Epithelial cell of prostate (primary cell): Measurements from ENCODE around the gene PTPN3.
A peak's percentile ranks its signal among the peaks of the same experiment; 100 is the strongest.
"Not testable (repeated sequence)": the region's sequence is repeated elsewhere in the genome, so short reads cannot be mapped to it uniquely, and the experiment has no call there.

Experiments used
- DNase-seq: peaks from one replicate; pipeline ENCODE4 v3.0.0-alpha.2; 2011; ENCODE audit warnings: low read depth, low spot score
- H3K27ac ChIP-seq: fragments of 450-650 bp; 2 replicates; pipeline ENCODE4 v1.5.1; 2017; ENCODE audit warnings: mild to moderate bottlenecking

The PTPN3 gene

GRCh38 chr9:109498195-109499092 lies at the start of gene PTPN3:
Gene PTPN3 (minus strand): TSS chr9:109498307. CDS start chr9:109463434, 34,873 bp downstream.
- peak within 1 kb of the TSS; percentile 78 for H3K27ac ChIP-seq
- DNase-seq: no peak

DNA sequence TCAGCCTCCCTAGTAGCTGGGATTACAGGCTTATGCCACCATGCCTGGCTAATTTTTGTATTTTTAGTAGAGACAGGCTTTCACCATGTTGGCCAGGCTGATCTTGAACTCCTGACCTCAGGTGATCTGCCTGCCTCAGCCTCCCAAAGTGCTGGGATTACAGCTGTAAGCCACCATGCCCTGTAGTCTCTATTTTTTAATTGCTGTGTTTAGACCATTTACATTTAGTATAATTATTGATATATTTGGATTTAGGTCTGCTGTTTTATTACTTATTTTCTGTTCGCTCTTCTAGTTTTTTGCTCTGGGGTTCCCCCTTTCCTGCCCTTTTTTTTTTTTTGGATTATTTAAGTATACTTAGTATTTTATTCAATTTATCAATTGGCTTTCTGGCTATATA lies 46.8 kb upstream of the PTPN3 start:
- not testable (repeated sequence) for H3K27ac ChIP-seq, DNase-seq

DNA sequence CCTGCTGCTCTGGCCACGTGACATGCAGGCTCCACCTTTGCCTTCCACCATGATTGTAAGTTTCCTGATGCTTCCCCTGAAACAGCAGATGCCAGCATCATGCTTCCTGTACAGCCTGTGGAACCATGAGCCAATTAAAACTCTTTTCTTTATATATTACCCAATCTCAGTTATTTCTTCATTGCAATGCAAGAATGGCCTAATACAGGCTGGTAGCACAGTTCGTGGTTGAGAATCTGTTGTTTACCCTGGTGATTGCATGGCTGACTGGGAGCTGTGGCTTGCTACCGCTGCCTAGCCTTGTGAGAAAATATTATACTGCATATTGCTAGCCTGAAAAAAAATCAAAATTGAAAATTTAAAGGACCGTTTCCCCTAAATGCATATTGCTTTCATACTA lies 44.8 kb upstream of the PTPN3 start:
- H3K27ac ChIP-seq: no peak overlapping the region
- DNase-seq: no peak

GRCh38 chr9:109538346-109538745 lies 40.2 kb upstream of the PTPN3 start:
- DNase-seq: peak; percentile 78
- peak overlapping the region; percentile 96 for H3K27ac ChIP-seq

DNA sequence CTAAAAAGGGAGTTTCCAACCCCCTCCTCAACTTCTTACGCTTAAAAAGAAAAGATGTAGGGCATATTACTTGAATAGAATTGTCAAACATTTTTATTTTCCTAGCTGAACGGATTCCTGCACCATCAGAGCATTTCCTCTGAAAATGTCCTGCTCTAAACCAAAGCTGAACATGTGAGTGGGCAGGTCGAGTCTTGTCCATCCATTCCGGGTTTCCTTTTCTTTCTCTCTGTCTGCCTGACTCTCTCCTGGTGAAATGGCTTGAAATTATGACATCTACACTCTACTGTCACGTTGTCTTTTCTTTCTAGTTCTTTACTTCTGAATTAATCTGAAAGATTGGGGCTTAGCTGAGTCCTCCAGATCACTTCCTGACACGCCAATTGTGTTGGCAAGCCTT lies 39.2 kb upstream of the PTPN3 start:
- H3K27ac ChIP-seq: peak overlapping the region; percentile 96
- DNase-seq: peak; percentile 40

- no peak for DNase-seq
- peak overlapping the region; percentile 96 for H3K27ac ChIP-seq
These were observed 38.8 kb upstream of the PTPN3 start for GRCh38 chr9:109536859-109537258.

GRCh38 chr9:109535365-109535764 lies 37.3 kb upstream of the PTPN3 start:
- no peak for DNase-seq
- no peak overlapping the region for H3K27ac ChIP-seq

- H3K27ac ChIP-seq: no peak overlapping the region
- no peak for DNase-seq
These were observed 36.0 kb upstream of the PTPN3 start for GRCh38 chr9:109534151-109534550.

GRCh38 chr9:109532652-109533051 lies 34.5 kb upstream of the PTPN3 start:
- DNase-seq, H3K27ac ChIP-seq: not testable (repeated sequence)

- H3K27ac ChIP-seq: peak overlapping the region; percentile 52
- no peak for DNase-seq
These were observed 24.0 kb upstream of the PTPN3 start for GRCh38 chr9:109522106-109522505.

DNA sequence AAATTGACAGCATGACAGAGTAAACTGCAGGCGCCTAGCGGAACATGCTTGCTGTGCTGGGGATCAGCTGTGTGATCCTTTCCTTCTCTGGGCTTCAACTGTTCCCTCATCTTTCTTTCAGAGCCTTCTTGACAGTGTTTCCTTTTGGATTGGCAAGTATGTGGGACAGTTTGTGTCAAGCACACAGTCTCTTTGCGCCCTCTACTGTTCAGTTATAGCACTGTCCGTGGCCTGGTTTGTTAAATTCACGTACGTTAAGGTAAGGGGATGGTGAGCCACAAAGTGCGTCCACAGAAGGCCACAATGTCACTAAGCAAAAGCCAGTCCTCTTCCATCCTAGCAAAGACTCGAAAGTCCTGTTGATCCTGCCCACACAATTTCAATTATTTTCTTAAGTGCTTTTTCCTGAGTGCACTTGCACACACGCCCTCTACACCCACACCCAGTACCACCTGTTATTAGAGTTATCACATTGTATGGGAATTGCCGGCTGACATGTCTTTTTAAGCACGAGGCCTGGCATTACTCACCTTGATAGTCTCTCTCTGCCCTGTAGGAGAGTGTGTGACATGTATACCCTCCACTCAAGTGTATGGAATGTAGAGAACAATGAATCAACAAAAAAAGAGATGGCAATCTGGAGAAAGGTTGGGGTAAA lies 22.5 kb upstream of the PTPN3 start:
- peak; percentile 64 for DNase-seq
- peak overlapping the region; percentile 52 for H3K27ac ChIP-seq

GRCh38 chr9:109519366-109519765 lies 21.3 kb upstream of the PTPN3 start:
- no peak overlapping the region for H3K27ac ChIP-seq
- no peak for DNase-seq

- peak overlapping the region; percentile 8 for H3K27ac ChIP-seq
- no peak for DNase-seq
These were observed 20.7 kb upstream of the PTPN3 start for GRCh38 chr9:109518621-109519335.

DNA sequence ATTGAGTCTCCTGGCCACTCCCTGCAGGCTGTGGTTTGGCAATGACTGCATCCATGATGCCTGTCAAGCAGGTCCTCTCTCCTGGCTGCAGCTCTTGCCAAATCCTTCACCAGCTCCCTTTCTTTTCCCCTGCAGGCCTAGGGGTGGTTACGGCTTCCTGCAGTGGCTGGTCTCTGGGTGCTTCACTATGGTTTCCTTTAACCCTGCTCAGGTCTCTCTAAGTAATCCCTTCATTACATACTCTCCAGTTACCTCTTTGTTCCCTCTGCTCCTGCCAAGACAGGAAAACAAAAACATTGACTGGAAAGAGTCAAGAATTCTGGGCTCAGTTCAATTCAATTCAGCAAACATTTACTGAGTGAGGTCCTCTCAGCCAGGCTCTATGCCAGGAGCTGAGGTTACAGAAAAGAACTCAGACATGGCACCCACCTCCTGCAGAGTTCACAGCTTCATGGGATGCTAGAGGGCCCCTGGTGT lies 19.8 kb upstream of the PTPN3 start:
- no peak for DNase-seq
- H3K27ac ChIP-seq: peak overlapping the region; percentile 8

DNA sequence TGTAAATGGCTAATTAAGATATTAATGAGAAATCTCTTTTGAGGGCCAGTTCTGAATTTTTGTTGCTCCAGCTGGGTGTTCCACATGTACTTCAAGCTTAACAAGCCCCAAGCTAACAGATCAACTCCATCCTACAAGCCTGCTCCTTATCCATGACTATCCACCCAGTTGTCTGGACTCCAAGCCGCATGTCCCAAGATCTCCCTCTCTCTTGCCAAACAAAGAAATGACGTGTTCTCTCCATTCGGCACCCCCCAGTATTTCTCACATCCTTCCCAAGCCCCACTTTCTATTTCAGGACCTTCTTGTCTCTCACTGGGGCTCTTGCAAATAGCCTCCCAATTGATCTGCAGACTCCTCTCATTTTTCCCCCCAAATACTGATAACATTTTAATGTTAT lies 15.8 kb upstream of the PTPN3 start:
- no peak overlapping the region for H3K27ac ChIP-seq
- no peak for DNase-seq

DNA sequence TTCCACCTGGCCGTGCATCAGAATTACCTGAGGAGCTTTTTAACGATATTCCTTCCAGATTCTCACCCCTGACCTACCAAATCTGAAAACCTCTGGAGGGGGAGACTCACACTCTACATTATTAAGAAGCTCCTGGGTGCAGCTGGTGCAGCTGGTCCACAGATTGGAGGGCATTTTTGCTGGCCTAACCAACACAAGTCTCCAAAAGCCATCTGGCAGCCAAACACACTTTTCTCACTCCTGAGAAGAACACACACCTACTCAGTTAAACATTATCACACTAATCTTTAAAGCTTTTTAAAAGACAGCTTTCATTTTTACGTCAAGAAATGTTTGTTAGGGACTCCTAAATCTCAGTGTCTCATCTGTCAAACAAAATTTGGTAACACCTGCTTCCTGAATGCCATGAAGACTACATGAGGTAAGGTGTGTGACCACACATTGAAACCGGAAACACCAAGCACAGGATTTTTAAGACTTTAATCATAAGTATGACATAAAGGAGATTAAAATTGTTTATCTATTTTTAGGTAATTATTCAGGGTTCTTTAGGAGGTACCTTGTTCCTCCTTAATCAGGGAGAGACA lies 14.2 kb upstream of the PTPN3 start:
- DNase-seq: no peak

DNA sequence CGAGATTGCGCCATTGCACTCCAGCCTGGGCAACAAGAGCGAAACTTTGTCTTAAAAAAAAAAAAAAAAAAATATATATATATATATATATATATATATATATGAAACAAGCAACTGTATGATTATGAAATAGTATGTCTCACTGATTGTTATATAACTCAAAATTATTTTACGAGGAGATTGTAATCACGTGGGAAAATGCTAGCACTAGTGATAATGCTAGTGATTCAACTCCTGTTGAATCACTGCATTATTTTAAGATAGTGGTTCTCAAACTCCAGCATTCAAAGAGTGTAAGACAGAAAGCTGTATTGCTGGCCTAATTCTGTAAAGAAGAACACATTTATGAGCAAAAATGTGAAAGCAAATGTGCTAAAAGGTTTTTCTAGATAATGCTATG lies 12.4 kb upstream of the PTPN3 start:
- no peak overlapping the region for H3K27ac ChIP-seq

More for the DNA sequence above, 14.2 kb upstream of the PTPN3 start:
- no peak overlapping the region for H3K27ac ChIP-seq

GRCh38 chr9:109510042-109510441 lies 11.9 kb upstream of the PTPN3 start:
- not testable (repeated sequence) for H3K27ac ChIP-seq, DNase-seq

More for the DNA sequence above, 12.4 kb upstream of the PTPN3 start:
- DNase-seq: no peak

- H3K27ac ChIP-seq: no peak overlapping the region
- no peak for DNase-seq
These were observed 11.5 kb upstream of the PTPN3 start for GRCh38 chr9:109509611-109510010.

- H3K27ac ChIP-seq: no peak overlapping the region
- DNase-seq: no peak
These were observed 9.3 kb upstream of the PTPN3 start for GRCh38 chr9:109507421-109507838.
